Amniotic stem cell (primary cell): Measurements from ENCODE around the gene COP1.
"Not testable (repeated sequence)": the region's sequence is repeated elsewhere in the genome, so short reads cannot be mapped to it uniquely, and the experiment has no call there.

Source experiments
- DNase-seq: peaks from one replicate; lab custom pipeline; 2025; lab: John Stamatoyannopoulos, UW

The COP1 gene

GRCh38 chr1:176122282-176122681, 84.8 kb downstream of the COP1 start:
- no peak for DNase-seq

- DNase-seq: no peak
Observed at GRCh38 chr1:176119549-176119948, 87.5 kb downstream of the COP1 start.

GRCh38 chr1:176118985-176119384, 88.1 kb downstream of the COP1 start:
- DNase-seq: peak; percentile 3

GRCh38 chr1:176111835-176112234, 95.3 kb downstream of the COP1 start:
- DNase-seq: no peak

- DNase-seq: no peak
Observed at GRCh38 chr1:176110203-176110602, 96.9 kb downstream of the COP1 start.

- DNase-seq: no peak
Observed at GRCh38 chr1:176102768-176103350, 104.2 kb downstream of the COP1 start.

- no peak for DNase-seq
Observed at GRCh38 chr1:176101951-176102642, 105.0 kb downstream of the COP1 start.

- no peak for DNase-seq
Observed at GRCh38 chr1:176098560-176098959, 108.5 kb downstream of the COP1 start.

GRCh38 chr1:176096015-176096414, 111.1 kb downstream of the COP1 start:
- DNase-seq: no peak

- DNase-seq: no peak
Observed at GRCh38 chr1:176090766-176091165, 116.3 kb downstream of the COP1 start.

- not testable (repeated sequence) for DNase-seq
Observed at GRCh38 chr1:176087746-176088145, 119.3 kb downstream of the COP1 start.

- DNase-seq: peak; percentile 48
Observed at GRCh38 chr1:176073524-176074157, 133.4 kb downstream of the COP1 start.

- DNase-seq: no peak
Observed at GRCh38 chr1:176068901-176069300, 138.2 kb downstream of the COP1 start.

GRCh38 chr1:176068256-176068655, 138.8 kb downstream of the COP1 start:
- DNase-seq: no peak

GRCh38 chr1:176066709-176067108, 140.4 kb downstream of the COP1 start:
- DNase-seq: no peak

GRCh38 chr1:176058686-176059085, 148.4 kb downstream of the COP1 start:
- DNase-seq: no peak

- DNase-seq: no peak
Observed at GRCh38 chr1:176056312-176056711, 150.8 kb downstream of the COP1 start.

GRCh38 chr1:176055398-176055797, 151.7 kb downstream of the COP1 start:
- no peak for DNase-seq

GRCh38 chr1:176051902-176052518, 155.1 kb downstream of the COP1 start:
- no peak for DNase-seq

- DNase-seq: no peak
Observed at GRCh38 chr1:176051402-176051801, 155.7 kb downstream of the COP1 start.

GRCh38 chr1:176049582-176049981, 157.5 kb downstream of the COP1 start:
- no peak for DNase-seq

- DNase-seq: no peak
Observed at GRCh38 chr1:176046926-176047325, 160.2 kb downstream of the COP1 start.

GRCh38 chr1:176043537-176043936, 163.5 kb downstream of the COP1 start:
- DNase-seq: no peak
